Mesodermal cell (in vitro differentiated cells): ENCODE measurements around the gene RAB11FIP4.

Source experiments
- H3K27ac ChIP-seq: 2 replicates; pipeline ENCODE4 v1.7.0; 2013; ENCODE audit warnings: mild to moderate bottlenecking, low read depth, low read length, moderate library complexity; ENCODE audit not compliant: severe bottlenecking
- H3K36me3 ChIP-seq: 2 replicates; pipeline ENCODE4 v1.7.1; 2013; ENCODE audit warnings: mild to moderate bottlenecking, low read length, moderate library complexity; ENCODE audit not compliant: control insufficient read depth, insufficient read depth
- H3K4me1 ChIP-seq: one replicate; pipeline ENCODE4 v1.7.1; 2013; ENCODE audit warnings: mild to moderate bottlenecking, low read length; ENCODE audit not compliant: insufficient read depth, control insufficient read depth, poor library complexity, severe bottlenecking
- H3K4me3 ChIP-seq: 2 replicates; pipeline ENCODE4 v1.7.0; 2013; ENCODE audit warnings: low read length, control low read depth, mild to moderate bottlenecking; ENCODE audit not compliant: insufficient read depth, poor library complexity, severe bottlenecking; ENCODE audit errors: extremely low read depth
- H3K9me3 ChIP-seq: 2 replicates; pipeline ENCODE4 v1.7.1; 2013; ENCODE audit warnings: mild to moderate bottlenecking, low read length, moderate library complexity; ENCODE audit not compliant: control insufficient read depth
- WGBS, 2 experiments: methylation state at CpG; one replicate each; pipeline ENCODE4 v1.1.5; 2013; ENCODE audit warnings: missing lambda C conversion rate in 2 of 2; ENCODE audit not compliant: insufficient coverage in 2 of 2; 5-methylcytosine and 5-hydroxymethylcytosine counted together

The RAB11FIP4 gene

DNA sequence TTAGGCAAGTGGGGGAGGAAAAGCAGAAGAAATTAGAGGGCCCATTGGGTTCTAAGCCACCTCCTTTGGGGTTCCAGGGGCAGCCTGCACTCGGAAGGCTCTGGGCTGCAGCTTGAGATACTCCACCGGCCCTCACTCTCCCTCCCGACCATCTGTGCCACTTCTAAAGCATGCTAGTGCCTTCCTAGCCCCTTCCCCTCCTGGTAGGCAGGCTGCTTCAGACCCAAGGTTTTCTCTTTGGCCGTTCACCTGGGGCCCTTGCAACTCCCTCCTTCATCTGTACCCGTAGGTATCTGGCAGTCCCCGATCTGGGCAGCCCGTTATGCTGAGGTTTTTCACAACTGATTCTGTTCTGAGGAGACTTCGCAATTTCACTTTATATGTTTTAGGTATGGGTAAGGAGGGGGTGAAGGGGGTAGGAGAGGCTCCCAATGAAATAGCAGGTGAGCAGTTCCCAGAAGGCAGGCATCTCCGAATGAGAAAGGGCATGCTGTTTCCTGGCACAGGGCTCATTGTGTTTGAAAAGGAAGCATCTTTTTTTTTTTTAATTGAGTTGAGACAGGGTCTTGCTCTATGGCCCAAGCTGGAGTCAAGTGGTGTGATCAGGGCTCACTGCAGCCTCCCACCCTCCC, 98.7 kb downstream of the RAB11FIP4 start:
- WGBS, 2 experiments, result 57 to 65% methylated on average over 8 to 9 of the region's 9 CpGs

DNA sequence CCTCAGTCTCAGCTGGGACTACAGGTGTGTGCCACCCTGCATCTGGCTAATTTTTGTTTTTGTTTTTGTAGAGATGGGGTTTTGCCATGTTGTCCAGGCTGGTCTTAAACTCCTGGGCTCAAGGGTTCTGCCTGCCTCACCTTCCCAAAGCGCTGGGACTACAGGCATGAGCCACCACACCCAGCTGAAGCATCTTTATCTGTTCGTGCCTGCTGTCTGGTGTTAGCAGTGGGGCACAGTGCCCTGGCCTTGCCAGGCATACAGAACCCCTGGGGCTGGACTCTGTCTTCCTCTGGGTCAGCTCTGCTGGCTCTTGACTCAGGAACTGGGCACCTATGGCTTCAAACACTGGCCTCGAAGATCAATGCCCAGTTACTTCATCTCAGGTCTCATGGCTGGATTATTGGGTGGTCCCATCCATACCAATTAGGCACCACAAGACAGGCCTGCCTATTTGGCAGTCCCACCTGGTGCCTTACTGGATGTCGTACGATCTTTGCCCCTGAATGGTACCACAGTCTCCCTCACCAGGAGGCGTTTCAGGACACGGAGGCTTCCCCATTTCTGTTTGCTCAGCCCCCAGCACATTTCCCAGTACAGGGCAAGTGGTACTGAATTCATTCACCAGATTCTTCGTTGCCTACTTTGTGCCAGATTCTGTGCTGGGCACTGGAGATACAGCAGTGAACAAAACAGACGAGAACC, 99.3 kb downstream of the RAB11FIP4 start:
- 90 to 94% methylated on average over 8 to 9 of the region's 9 CpGs for WGBS, 2 experiments
- H3K9me3 ChIP-seq, result no peaks in the 10 kb centered on the region
- H3K27ac ChIP-seq, result no peak overlapping the region

More for the DNA sequence above, 98.7 kb downstream of the RAB11FIP4 start:
- no peak overlapping the region for H3K27ac ChIP-seq
- peaks cover 9% of the 10 kb centered on the region for H3K4me1 ChIP-seq
- H3K4me3 ChIP-seq, result no peak overlapping the region
- no peaks in the 10 kb centered on the region for H3K9me3 ChIP-seq
- no peaks in the 10 kb centered on the region for H3K36me3 ChIP-seq

DNA sequence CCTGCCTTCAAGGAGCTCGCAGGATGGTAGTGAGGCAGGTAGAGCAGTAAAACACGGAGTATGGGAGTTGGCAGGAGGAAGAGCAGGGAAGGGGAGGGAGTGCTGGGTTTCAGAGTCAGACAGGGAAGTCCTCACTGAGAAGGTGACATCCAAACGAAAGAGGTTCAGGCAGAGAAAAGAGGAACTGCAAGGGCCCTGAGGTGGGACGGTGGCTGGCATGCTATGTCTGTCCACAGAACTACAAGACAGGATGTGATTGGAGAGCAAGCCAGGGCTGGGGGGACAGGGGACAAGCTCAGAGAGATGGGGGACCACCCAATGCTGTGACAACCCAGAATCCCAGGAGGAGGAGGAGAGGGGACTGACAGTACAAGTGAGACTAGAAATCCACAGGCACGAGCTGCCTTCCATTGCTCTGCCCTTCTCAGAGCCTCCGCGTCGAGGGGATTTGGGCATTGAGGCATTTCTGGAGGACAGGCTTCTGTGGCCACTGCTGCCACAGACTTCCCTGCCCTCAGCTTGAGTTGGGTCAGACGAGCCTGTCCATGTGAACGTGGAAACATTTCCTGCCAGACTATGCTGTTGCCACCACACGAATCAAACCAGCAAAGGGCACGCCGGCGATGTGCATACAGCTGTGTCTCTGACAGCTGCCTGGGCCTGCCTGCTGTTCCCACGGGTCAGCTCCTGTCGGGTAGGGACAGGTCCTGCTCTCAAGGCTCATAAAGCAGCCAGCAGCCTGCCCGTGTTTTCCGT, 100.1 kb downstream of the RAB11FIP4 start:
- Histone ChIP-seq H3K9me3 (no peaks in the 10 kb centered on the region), H3K4me3 (no peak overlapping the region), H3K36me3 (no peaks in the 10 kb centered on the region), H3K4me1 (peaks cover 9% of the 10 kb centered on the region), H3K27ac (no peak overlapping the region)
- WGBS, 2 experiments, result 90 to 91% methylated on average over 18 of the region's 18 CpGs

More for the DNA sequence above, 99.3 kb downstream of the RAB11FIP4 start:
- H3K4me3 ChIP-seq, result no peak overlapping the region
- H3K36me3 ChIP-seq, result no peaks in the 10 kb centered on the region
- peaks cover 9% of the 10 kb centered on the region for H3K4me1 ChIP-seq

DNA sequence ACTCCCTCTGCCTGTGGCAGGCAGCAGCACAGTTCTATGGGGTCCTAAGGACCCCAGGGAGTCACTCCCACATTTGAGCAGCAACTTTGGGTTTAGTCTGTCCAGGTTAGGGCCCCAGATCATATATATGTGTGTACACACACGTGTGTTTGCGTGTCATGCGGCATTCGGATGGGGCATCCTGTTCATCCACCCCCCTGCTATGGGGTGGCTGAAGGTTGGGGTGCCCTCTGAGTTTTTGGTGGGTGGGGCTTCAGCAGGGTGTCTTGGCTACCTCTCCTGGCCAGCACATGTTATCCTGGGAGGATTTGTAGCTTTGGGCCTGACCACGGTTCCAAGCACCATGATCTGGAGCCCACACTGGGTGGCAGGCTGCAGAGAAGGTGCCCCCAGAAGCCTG, 100.7 kb downstream of the RAB11FIP4 start:
- 93 to 95% methylated on average over 2 to 5 of the region's 5 CpGs for whole genome bisulfite sequencing, 2 experiments

DNA sequence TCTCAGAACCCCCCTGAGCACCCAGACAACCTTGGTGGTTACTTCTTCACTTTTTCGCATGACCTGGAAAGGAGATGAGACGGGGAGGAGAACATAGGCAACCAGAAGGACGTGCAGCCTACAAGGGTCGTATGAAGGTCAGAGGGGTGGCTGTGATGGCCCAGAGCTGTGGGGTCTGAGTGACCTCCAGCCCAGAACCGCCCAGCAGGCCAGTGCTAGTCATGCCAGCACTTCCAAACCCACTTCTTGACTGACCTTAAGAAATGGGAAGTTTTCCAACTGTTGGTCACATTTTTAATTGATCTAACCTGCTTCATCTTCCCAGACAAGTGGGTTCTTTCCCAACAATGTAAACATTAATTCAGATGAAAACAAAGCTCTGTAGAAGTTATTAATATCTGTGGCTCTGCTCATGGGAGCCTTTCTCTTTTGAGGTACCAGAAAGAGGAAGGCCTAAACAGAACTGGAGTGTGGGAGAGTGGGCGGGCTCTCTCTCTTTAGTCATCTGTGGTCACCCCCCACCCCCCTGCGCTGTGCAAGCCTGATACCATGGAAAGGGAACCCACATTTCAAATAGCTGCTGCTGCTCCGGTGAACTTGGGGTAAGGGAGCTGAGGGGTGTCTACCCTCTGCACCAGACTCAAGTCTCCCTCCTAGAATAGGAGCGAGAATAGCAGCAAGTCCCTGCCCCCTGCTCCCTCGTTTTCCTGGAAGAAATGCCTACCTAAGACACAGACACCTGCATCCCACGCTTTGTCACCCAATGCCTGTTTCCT, 101.6 kb downstream of the RAB11FIP4 start:
- Histone ChIP-seq H3K4me1 (peaks cover 9% of the 10 kb centered on the region), H3K4me3 (no peak overlapping the region), H3K9me3 (no peaks in the 10 kb centered on the region), H3K36me3 (no peaks in the 10 kb centered on the region), H3K27ac (no peak overlapping the region)
- WGBS, 2 experiments, result 91 to 92% methylated on average over 8 of the region's 11 CpGs

More for the DNA sequence above, 100.7 kb downstream of the RAB11FIP4 start:
- Histone ChIP-seq H3K36me3 (no peaks in the 10 kb centered on the region), H3K9me3 (no peaks in the 10 kb centered on the region), H3K27ac (no peak overlapping the region), H3K4me3 (no peak overlapping the region), H3K4me1 (peaks cover 9% of the 10 kb centered on the region)

DNA sequence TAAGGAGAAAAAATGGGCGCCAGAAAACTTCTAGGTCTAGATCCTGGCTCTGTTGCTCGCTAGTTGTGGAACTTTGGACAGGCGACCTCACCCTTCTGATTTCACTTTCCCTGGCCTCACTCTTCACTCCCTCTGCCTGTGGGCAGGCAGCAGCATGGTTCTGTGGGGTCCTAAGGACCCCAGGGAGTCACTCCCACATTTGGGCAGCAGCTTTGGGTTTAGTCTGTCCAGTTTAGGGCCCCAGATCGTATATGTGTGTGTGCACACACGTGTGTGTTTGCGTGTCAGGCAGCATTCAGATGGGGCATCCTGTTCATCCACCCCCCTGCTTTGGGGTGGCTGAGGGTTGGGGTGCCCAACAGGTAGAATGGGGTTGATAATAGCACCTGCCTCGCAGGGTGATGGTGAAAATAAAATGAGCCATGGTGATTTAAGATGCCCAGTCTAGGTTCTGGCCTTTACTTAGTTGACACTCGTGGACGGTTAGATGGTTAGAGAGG, 102.2 kb downstream of the RAB11FIP4 start:
- H3K9me3 ChIP-seq, result no peaks in the 10 kb centered on the region
- H3K27ac ChIP-seq, result no peak overlapping the region
- H3K4me3 ChIP-seq, result no peak overlapping the region
- 91 to 93% methylated on average over 7 to 9 of the region's 9 CpGs for WGBS, 2 experiments
- no peaks in the 10 kb centered on the region for H3K36me3 ChIP-seq
- H3K4me1 ChIP-seq, result peaks cover 9% of the 10 kb centered on the region

DNA sequence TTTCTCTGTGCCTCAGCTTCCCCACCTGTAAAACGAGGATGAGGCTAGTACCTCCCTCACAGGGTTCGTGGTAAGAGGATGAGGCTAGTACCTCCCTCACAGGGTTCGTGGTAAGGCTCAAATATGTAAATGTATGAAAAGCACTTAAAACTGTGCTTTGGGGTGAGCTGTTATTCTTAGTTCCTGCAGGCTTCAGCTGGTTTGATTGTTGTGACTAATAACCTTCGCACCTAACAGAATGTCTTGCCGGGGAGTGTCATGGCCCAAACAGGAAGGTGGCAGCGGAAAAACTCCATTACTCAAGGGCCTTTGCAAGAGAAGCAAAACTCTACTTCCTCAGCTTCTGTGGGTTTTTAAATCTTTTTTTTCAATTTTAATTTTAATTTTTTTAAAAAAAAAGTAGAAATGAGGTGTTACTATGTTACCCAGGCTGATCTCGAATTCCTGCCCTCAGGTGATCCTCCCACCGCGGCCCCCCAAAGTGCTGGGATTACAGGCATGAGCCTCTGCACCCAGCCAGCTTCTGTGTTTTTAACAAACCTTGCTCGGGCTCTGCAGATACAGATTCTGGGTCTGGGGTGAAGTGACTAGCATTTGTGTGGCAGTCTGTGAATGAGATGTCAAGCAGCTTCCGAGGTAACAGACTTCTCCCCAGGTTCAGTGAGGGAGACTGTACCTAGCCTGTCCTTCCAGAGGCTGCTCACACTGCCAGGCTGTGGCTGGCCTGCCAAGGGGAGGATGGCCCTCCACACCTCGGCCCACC, 103.0 kb downstream of the RAB11FIP4 start:
- Histone ChIP-seq H3K4me3 (no peak overlapping the region), H3K27ac (no peak overlapping the region)
- 76 to 83% methylated on average over 6 to 9 of the region's 12 CpGs for WGBS, 2 experiments

DNA sequence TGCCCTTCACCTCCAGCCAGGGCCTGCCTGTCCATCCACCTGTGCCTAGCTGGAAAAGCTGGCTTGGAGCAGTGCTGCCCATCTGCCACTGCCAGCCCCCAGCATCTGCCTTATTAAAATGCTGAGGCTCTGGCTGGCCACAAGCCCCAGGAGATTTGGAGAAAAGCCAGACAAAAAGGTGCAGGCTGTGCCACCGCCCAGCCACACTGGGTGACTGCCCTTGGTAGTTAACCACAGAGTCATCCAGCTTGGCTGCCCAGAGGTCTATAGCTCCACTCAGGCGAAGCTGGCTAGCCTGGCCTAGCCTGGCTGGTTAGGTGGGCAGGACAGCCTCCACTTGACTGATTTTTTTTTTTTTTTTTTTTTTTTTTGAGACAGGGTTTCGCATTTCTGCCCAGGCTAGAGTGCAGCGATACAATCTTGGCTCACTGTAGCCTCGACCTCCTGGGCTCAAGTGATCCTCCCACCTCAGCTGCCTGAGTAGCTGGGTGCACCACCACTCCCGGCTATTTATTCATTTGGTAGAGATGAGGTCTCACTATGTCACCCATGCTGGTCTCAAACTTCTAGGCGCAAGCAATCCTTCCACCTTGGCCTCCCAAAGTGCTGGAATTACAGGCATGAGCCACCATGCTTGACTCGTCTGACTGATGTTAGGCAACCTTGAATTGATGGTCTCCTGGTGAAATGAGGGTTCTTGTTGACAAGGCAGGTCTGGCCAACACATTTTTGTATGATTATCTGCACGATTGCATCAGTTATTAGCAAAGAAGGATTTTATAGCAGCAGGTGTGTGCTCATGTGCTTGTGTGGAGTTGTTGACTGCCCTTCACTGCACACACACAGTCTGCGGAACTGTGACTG, 103.8 kb downstream of the RAB11FIP4 start:
- Histone ChIP-seq H3K9me3 (no peaks in the 10 kb centered on the region), H3K27ac (no peak overlapping the region), H3K4me1 (peaks cover 8% of the 10 kb centered on the region), H3K4me3 (no peak overlapping the region), H3K36me3 (no peaks in the 10 kb centered on the region)
- WGBS, 2 experiments, result 90 to 93% methylated on average over 6 of the region's 10 CpGs

More for the DNA sequence above, 103.0 kb downstream of the RAB11FIP4 start:
- H3K4me1 ChIP-seq, result peaks cover 6% of the 10 kb centered on the region
- no peaks in the 10 kb centered on the region for H3K9me3 ChIP-seq
- no peaks in the 10 kb centered on the region for H3K36me3 ChIP-seq

DNA sequence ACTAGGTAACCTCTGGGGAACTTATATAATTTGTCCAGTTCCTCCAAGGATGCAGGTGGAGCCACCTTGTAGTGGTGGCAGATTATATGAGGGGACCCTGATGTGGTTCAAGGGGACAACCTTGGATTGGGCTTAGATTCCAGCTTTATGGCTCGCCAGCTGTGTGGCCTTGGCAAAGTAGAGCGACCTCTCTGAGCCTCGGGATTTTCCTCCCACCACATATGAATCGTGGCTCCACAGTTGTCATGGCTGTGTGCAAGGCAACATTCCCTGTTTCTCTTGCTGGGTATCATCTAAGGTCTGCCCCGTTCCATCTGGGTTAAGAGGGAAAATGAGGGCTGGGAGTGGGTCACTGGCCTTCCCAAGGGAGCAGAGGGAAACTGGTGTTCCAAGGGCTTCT, 104.6 kb downstream of the RAB11FIP4 start:
- no peaks in the 10 kb centered on the region for H3K36me3 ChIP-seq
- peaks cover 11% of the 10 kb centered on the region for H3K4me1 ChIP-seq
- no peaks in the 10 kb centered on the region for H3K9me3 ChIP-seq
- whole genome bisulfite sequencing, 2 experiments, result 89 to 94% methylated on average over 5 of the region's 5 CpGs
- no peak overlapping the region for H3K27ac ChIP-seq
- H3K4me3 ChIP-seq, result no peak overlapping the region
